ENCODE measurements around the gene SHROOM4.

SHROOM4 gene

GRCh38 chrX:50577326-50577725 lies 236.7 kb downstream of the SHROOM4 start:
- Histone ChIP-seq H3K27me3 (ENCODE audit: insufficient read depth, poor library complexity, severe bottlenecking) (no peaks in the 10 kb centered on the region), H3K4me3 (ENCODE audit: severe bottlenecking) (no peak overlapping the region), H3K27ac (ENCODE audit: poor library complexity, severe bottlenecking) (no peak overlapping the region), H3K9me3 (ENCODE audit: severe bottlenecking) (no peaks in the 10 kb centered on the region), H3K36me3 (ENCODE audit: low read depth) (no peaks in the 10 kb centered on the region), H3K4me1 (ENCODE audit: insufficient read depth, poor library complexity, severe bottlenecking) (no peaks in the 10 kb centered on the region)
- no peak for TF ChIP-seq CTCF (IDR thresholded peaks at IDR 0.05; ENCODE audit: poor library complexity, severe bottlenecking)
- DNase-seq (ENCODE audit: low spot score) (no peak), ATAC-seq (ENCODE audit: low read depth) (no peak)

GRCh38 chrX:50567636-50568035 lies 246.4 kb downstream of the SHROOM4 start:
- DNase-seq (ENCODE audit: low spot score) (no peak), ATAC-seq (ENCODE audit: low read depth) (no peak)
- no peaks in the 10 kb centered on the region for H3K36me3 ChIP-seq (ENCODE audit: low read depth)
- no peak overlapping the region for H3K27ac ChIP-seq (ENCODE audit: poor library complexity, severe bottlenecking)
- TF ChIP-seq CTCF (IDR thresholded peaks at IDR 0.05; ENCODE audit: poor library complexity, severe bottlenecking) = no peak
- no peaks in the 10 kb centered on the region for H3K27me3 ChIP-seq (ENCODE audit: insufficient read depth, poor library complexity, severe bottlenecking)
- H3K9me3 ChIP-seq (ENCODE audit: severe bottlenecking) = no peaks in the 10 kb centered on the region
- H3K4me1 ChIP-seq (ENCODE audit: insufficient read depth, poor library complexity, severe bottlenecking) = no peaks in the 10 kb centered on the region
- no peak overlapping the region for H3K4me3 ChIP-seq (ENCODE audit: severe bottlenecking)

- Histone ChIP-seq H3K27me3 (ENCODE audit: insufficient read depth, poor library complexity, severe bottlenecking) (no peaks in the 10 kb centered on the region), H3K4me1 (ENCODE audit: insufficient read depth, poor library complexity, severe bottlenecking) (no peaks in the 10 kb centered on the region), H3K27ac (ENCODE audit: poor library complexity, severe bottlenecking) (no peak overlapping the region), H3K4me3 (ENCODE audit: severe bottlenecking) (no peak overlapping the region), H3K36me3 (ENCODE audit: low read depth) (no peaks in the 10 kb centered on the region), H3K9me3 (ENCODE audit: severe bottlenecking) (no peaks in the 10 kb centered on the region)
- ATAC-seq (ENCODE audit: low read depth) (no peak), DNase-seq (ENCODE audit: low spot score) (no peak)
- TF ChIP-seq CTCF (IDR thresholded peaks at IDR 0.05; ENCODE audit: poor library complexity, severe bottlenecking) = no peak
These were observed 248.3 kb downstream of the SHROOM4 start for GRCh38 chrX:50565718-50566117.

Data from RWPE2 (cell line).